Amniotic stem cell (primary cell): ENCODE results near the gene CALN1.

ENCODE experiments used
- DNase-seq: peaks from one replicate; lab custom pipeline; 2025; lab: John Stamatoyannopoulos, UW

Gene CALN1

GRCh38 chr7:72325561-72325960 is 86.6 kb downstream of the CALN1 start:
- no peak for DNase-seq

- no peak for DNase-seq
Observed at GRCh38 chr7:72321637-72322036, 90.5 kb downstream of the CALN1 start.

GRCh38 chr7:72321081-72321480 is 91.1 kb downstream of the CALN1 start:
- DNase-seq, result no peak

- DNase-seq, result no peak
Observed at GRCh38 chr7:72317341-72317740, 94.8 kb downstream of the CALN1 start.

GRCh38 chr7:72316148-72316547 is 96.0 kb downstream of the CALN1 start:
- no peak for DNase-seq

GRCh38 chr7:72313906-72314305 is 98.2 kb downstream of the CALN1 start:
- DNase-seq, result no peak

- no peak for DNase-seq
Observed at GRCh38 chr7:72310301-72310700, 101.8 kb downstream of the CALN1 start.

GRCh38 chr7:72309476-72309875 is 102.7 kb downstream of the CALN1 start:
- no peak for DNase-seq

GRCh38 chr7:72308986-72309385 is 103.2 kb downstream of the CALN1 start:
- DNase-seq, result no peak

GRCh38 chr7:72307566-72307965 is 104.6 kb downstream of the CALN1 start:
- no peak for DNase-seq

- DNase-seq, result no peak
Observed at GRCh38 chr7:72298912-72299311, 113.2 kb downstream of the CALN1 start.

- no peak for DNase-seq
Observed at GRCh38 chr7:72298091-72298490, 114.0 kb downstream of the CALN1 start.

- DNase-seq, result no peak
Observed at GRCh38 chr7:72297636-72298035, 114.5 kb downstream of the CALN1 start.

GRCh38 chr7:72292794-72293193 is 119.3 kb downstream of the CALN1 start:
- DNase-seq, result no peak

- no peak for DNase-seq
Observed at GRCh38 chr7:72292118-72292517, 120.0 kb downstream of the CALN1 start.

GRCh38 chr7:72286519-72286918 is 125.6 kb downstream of the CALN1 start:
- no peak for DNase-seq

- DNase-seq, result no peak
Observed at GRCh38 chr7:72283309-72283708, 128.8 kb downstream of the CALN1 start.

- no peak for DNase-seq
Observed at GRCh38 chr7:72281308-72281707, 130.8 kb downstream of the CALN1 start.

GRCh38 chr7:72279203-72279602 is 132.9 kb downstream of the CALN1 start:
- no peak for DNase-seq

- DNase-seq, result no peak
Observed at GRCh38 chr7:72278550-72278949, 133.6 kb downstream of the CALN1 start.

- DNase-seq, result no peak
Observed at GRCh38 chr7:72275382-72276070, 136.6 kb downstream of the CALN1 start.

- DNase-seq, result no peak
Observed at GRCh38 chr7:72272479-72272878, 139.7 kb downstream of the CALN1 start.

GRCh38 chr7:72268796-72269195 is 143.3 kb downstream of the CALN1 start:
- no peak for DNase-seq

GRCh38 chr7:72268090-72268489 is 144.0 kb downstream of the CALN1 start:
- DNase-seq, result no peak
